Breast epithelium (tissue), 4 donors: Measurements from ENCODE around the gene TRIM28. TPM values are rescaled to one million over a fixed set of nuclear protein-coding genes. Genes with fewer than 3 reads are reported as not detected.

Experiments used
- DNase-seq, 2 donors: peaks; one replicate each; pipeline ENCODE4 v3.0.0-alpha.2; 2019; ENCODE audit warnings: low spot score in 2 of 2
- H3K27ac ChIP-seq, 2 donors: fragments of 200-600 bp; sonication (generic) in 1 of 2; one replicate each; pipeline ENCODE4 v1.5.1; 2016 to 2019; ENCODE audit warnings: mild to moderate bottlenecking in 1 of 2
- H3K27me3 ChIP-seq, 2 donors: fragments of 200-600 bp; sonication (generic) in 1 of 2; one replicate each; pipeline versions ENCODE4 v1.5.1 to v1.6.0; 2017 to 2019; ENCODE audit warnings: control low read depth in 1 of 2, mild to moderate bottlenecking in 1 of 2
- H3K36me3 ChIP-seq: fragments of 200-600 bp; one replicate; pipeline ENCODE4 v1.5.1; 2019
- H3K4me1 ChIP-seq, 2 donors: fragments of 200-600 bp; sonication (generic); one replicate each; pipeline ENCODE4 v1.5.1; 2016 to 2019; ENCODE audit warnings: control low read depth in 1 of 2
- H3K4me3 ChIP-seq, 3 donors: fragments of 200-600 bp; sonication (generic); 1 replicate in 2 of 3; 2 replicates in 1 of 3; pipeline ENCODE4 v1.5.1; 2016 to 2019; ENCODE audit warnings: mild to moderate bottlenecking in 3 of 3, moderate library complexity in 2 of 3
- H3K9me3 ChIP-seq, 2 donors: fragments of 200-600 bp; sonication (generic) in 1 of 2; one replicate each; pipeline ENCODE4 v1.5.1; 2016 to 2019; ENCODE audit warnings: control low read depth in 1 of 2
- CTCF ChIP-seq, 3 donors: fragments of 450-650 bp; IDR thresholded peaks; one replicate each; pipeline ENCODE4 v1.5.1; 2016 to 2017; ENCODE audit warnings: antibody characterized with exemption in 3 of 3, mild to moderate bottlenecking in 3 of 3, moderate library complexity in 3 of 3
- POLR2A ChIP-seq: fragments of 450-650 bp; IDR thresholded peaks from one replicate; pipeline ENCODE4 v1.6.1; 2016; ENCODE audit warnings: antibody characterized with exemption, mild to moderate bottlenecking, moderate library complexity
- POLR2AphosphoS5 ChIP-seq, 3 donors: sonication (generic); formaldehyde crosslinking; IDR thresholded peaks; one replicate each; pipeline ENCODE4 v1.6.1; 2017; ENCODE audit warnings: antibody characterized with exemption in 3 of 3
- intact Hi-C: fragments of 100-400 bp; cut with DNase I; formaldehyde crosslinking; loops from one replicate; pipeline ENCODE4 v1.15.1; 2023; ENCODE audit warnings: low total_unique reads
- total RNA-seq, 3 donors: library from RNA; depleted of rRNA; stranded (reverse); fragments of >200 nt; gene quantifications; one replicate each; pipeline ENCODE4 v1.1.0, GENCODE V29; 2016

The TRIM28 gene
- total RNA-seq, 3 donors from 2014 or later = 110 to 190 (median 173) TPM

GRCh38 chr19:58551577-58552471 lies 8.0 kb downstream of the TRIM28 start:
- Histone ChIP-seq H3K4me1 (peaks cover 4 to 15% of the 10 kb centered on the region in 2 donors), H3K36me3 (peaks cover 23% of the 10 kb centered on the region), H3K4me3 (no peak overlapping the region), H3K9me3 (no peaks in the 10 kb centered on the region), H3K27ac (no peak overlapping the region), H3K27me3 (no peaks in the 10 kb centered on the region)
- TF ChIP-seq POLR2AphosphoS5 (IDR thresholded peaks at IDR 0.05) (no peak), CTCF (IDR thresholded peaks at IDR 0.05) (no peak), POLR2A (no peak)
- DNase-seq = no peak
- intact Hi-C loops = no loop called here

- H3K36me3 ChIP-seq = peaks cover 19% of the 10 kb centered on the region
- H3K4me3 ChIP-seq = no peak overlapping the region
- no peak overlapping the region for H3K27ac ChIP-seq
- H3K4me1 ChIP-seq = peaks cover 4 to 20% of the 10 kb centered on the region in 2 donors
- TF ChIP-seq CTCF (IDR thresholded peaks at IDR 0.05) (no peak), POLR2A (no peak), POLR2AphosphoS5 (IDR thresholded peaks at IDR 0.05) (no peak)
- no peaks in the 10 kb centered on the region for H3K9me3 ChIP-seq
- H3K27me3 ChIP-seq = no peaks in the 10 kb centered on the region
- DNase-seq = no peak
- intact Hi-C loops = no loop called here
Measured at GRCh38 chr19:58552655-58553054, 8.8 kb downstream of the TRIM28 start.

- no peak for DNase-seq
- no peaks in the 10 kb centered on the region for H3K9me3 ChIP-seq
- intact Hi-C loops = no loop called here
- no peak for TF ChIP-seq CTCF (IDR thresholded peaks at IDR 0.05)
- H3K4me1 ChIP-seq = peaks cover 4 to 20% of the 10 kb centered on the region in 2 donors
- no peaks in the 10 kb centered on the region for H3K27me3 ChIP-seq
- H3K4me3 ChIP-seq = peak overlapping the region; percentile 62 to 97 (median 81)
- peaks cover 8% of the 10 kb centered on the region for H3K36me3 ChIP-seq
- peak overlapping the region; percentile 99 to 100 for H3K27ac ChIP-seq
Measured at GRCh38 chr19:58553799-58554493, 10.1 kb downstream of the TRIM28 start.

GRCh38 chr19:58554494-58555368 lies 10.9 kb downstream of the TRIM28 start, which contains the start of gene CHMP2A:
TSS of gene CHMP2A (minus strand) at chr19:58555105. CDS start at chr19:58554212, 893 bp downstream.
- peak; percentile 98 to 99 for DNase-seq
- Histone ChIP-seq H3K27me3 (no peaks in the 10 kb centered on the region), H3K36me3 (peaks cover 6% of the 10 kb centered on the region), H3K4me3 (peak within 1 kb of the TSS; percentile 62 to 97 (median 81)), H3K9me3 (no peaks in the 10 kb centered on the region), H3K27ac (peak within 1 kb of the TSS; percentile 99 to 100), H3K4me1 (peaks cover 6 to 20% of the 10 kb centered on the region in 2 donors)
- intact Hi-C loops = no loop called here
- peak; percentile 88 for TF ChIP-seq POLR2A
- peak; percentile 92 to 95 (median 94) for TF ChIP-seq POLR2AphosphoS5 (IDR thresholded peaks at IDR 0.05)
- TF ChIP-seq CTCF (IDR thresholded peaks at IDR 0.05) = no peak
